ENCODE measurements around the gene ZNF439. TPM values are rescaled to one million over a fixed set of nuclear protein-coding genes. Genes with fewer than 3 reads are reported as not detected.
"Not testable (repeated sequence)": the region's sequence is repeated elsewhere in the genome, so short reads cannot be mapped to it uniquely, and the experiment has no call there.

ZNF439 gene
- total RNA-seq, 1 donor from 2014 or later, result 8.8 TPM

DNA sequence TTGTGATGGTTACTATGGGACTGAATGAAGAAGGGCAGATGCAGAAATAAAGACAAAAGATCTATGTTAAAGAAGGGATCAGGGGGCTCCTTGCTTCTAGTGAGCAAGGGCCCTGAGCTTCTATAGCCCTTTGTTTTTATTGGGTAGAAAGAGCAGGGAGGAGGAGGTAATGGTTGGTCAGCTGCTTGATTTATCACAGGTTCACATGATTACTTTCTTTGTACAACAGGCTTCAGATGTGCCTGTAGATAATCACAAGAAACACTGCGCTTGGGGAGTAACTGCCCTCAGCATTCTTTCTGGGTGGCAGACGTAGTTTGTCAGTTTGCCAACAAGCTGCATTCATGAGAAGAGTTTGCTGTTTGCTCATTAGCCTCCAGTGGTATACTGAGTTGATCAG, 4.8 kb upstream of the ZNF439 start:
- DNase-seq (ENCODE audit: low spot score in 2 of 2, unreplicated experiment in 2 of 2), result no peak
- Mint-ChIP-seq H3K27ac (no peak overlapping the region), H3K27me3 (ENCODE audit: low read depth) (no peaks in the 10 kb centered on the region), H3K36me3 (peaks cover 5% of the 10 kb centered on the region), H3K4me3 (no peak overlapping the region), H3K9me3 (peaks cover 26% of the 10 kb centered on the region), H3K4me1 (no peaks in the 10 kb centered on the region)
- TF ChIP-seq CTCF (IDR thresholded peaks at IDR 0.05; ENCODE audit: unreplicated experiment), result no peak

DNA sequence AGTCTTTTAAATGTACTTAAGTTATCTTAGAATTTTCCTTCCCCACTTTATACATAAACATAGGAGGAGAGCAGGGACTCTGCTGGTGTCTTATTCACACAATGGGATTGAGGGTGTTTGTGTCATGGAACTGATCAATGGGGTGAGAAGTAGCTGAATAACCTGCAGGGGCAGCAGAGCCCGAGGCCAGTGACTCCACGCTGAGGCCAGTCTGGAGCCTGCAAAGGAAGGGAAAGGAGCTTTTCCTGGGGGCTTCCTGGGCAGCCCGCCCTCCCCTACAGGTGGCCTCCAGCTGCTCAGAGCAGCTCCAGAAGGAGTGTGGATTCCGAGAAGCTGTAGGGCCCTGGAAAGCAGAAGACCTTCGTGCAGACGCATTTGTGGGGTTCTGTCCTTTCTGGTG, 911 bp upstream of the ZNF439 start:
- not testable (repeated sequence) for DNase-seq (ENCODE audit: low spot score in 2 of 2, unreplicated experiment in 2 of 2); H3K27ac Mint-ChIP-seq; H3K4me3 Mint-ChIP-seq; H3K27me3 Mint-ChIP-seq (ENCODE audit: low read depth); H3K4me1 Mint-ChIP-seq; H3K36me3 Mint-ChIP-seq
- peaks cover 16% of the 10 kb centered on the region for H3K9me3 Mint-ChIP-seq

DNA sequence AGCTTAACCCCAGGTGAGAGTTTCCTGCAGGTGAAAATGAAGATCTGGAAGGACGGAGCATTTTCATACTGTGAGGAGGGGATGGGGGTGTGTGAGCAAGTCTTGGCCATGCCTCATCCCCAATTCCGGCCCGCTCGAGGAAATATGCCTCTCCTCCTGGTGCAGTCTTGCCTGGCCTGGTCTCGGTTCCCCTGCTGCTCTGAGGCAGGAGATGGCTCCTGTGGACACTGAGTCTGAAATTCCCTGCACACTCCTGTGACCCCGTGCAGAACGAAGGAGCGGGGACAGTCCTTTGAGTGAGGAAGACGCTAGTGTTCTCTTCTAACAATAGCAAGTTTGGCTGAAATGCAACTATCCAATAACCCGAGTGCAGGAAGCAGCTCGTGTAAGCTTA, 329 bp upstream of the ZNF439 start:
- H3K4me3 Mint-ChIP-seq, result peak overlapping the region; percentile 69
- H3K27ac Mint-ChIP-seq, result no peak overlapping the region

DNA sequence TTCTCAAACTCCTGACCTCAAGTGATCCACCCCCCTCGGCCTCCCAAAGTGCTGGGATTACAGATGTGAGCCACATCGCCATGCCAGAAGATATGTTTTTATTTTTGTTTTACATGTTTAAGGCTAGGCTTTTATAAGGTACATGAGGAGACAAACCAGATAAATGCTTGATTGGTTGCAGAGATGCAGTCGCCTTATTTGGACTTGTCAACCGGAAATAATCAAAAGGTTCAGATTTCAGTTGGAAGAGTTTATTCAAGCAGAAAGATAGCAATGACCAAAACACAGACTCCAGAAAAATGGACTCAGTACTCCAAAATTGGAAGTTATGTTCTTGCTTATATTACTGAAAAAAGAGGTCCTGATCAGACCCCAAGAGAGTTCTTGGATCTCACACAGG, 1.8 kb downstream of the ZNF439 start:
- not testable (repeated sequence) for H3K4me1 Mint-ChIP-seq; H3K4me3 Mint-ChIP-seq; DNase-seq (ENCODE audit: low spot score in 2 of 2, unreplicated experiment in 2 of 2); H3K27me3 Mint-ChIP-seq (ENCODE audit: low read depth); H3K27ac Mint-ChIP-seq
- Mint-ChIP-seq H3K36me3 (peaks cover 18% of the 10 kb centered on the region), H3K9me3 (peaks cover 16% of the 10 kb centered on the region)

More for the DNA sequence above, 329 bp upstream of the ZNF439 start:
- H3K27me3 Mint-ChIP-seq (ENCODE audit: low read depth), result no peaks in the 10 kb centered on the region
- peaks cover 9% of the 10 kb centered on the region for H3K36me3 Mint-ChIP-seq
- DNase-seq (ENCODE audit: low spot score in 2 of 2, unreplicated experiment in 2 of 2), result no peak
- H3K4me1 Mint-ChIP-seq, result peaks cover 7% of the 10 kb centered on the region
- no peak for TF ChIP-seq CTCF (IDR thresholded peaks at IDR 0.05; ENCODE audit: unreplicated experiment)
- H3K9me3 Mint-ChIP-seq, result peaks cover 14% of the 10 kb centered on the region

DNA sequence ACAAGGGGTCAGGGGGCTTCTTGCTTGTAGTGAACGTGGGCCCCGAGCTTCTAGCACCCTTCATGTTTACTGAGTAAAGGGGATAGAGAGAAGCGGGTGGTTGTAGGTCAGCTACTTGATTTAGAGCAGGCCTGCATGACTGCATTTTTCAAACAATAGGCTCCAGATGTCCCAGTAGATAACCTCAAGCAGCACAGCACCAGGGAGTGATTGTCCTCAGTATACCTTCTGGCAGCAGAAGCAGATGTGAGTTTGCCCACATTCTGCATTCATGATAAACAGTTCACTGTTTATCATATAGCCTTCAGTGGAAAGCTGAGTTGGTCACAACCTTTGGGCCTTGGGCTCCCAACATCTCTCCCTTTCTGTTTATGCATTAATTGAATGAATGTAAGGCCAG, 4.8 kb downstream of the ZNF439 start:
- no peak for TF ChIP-seq CTCF (IDR thresholded peaks at IDR 0.05; ENCODE audit: unreplicated experiment)
- H3K27me3 Mint-ChIP-seq (ENCODE audit: low read depth), result no peaks in the 10 kb centered on the region
- no peak overlapping the region for H3K4me3 Mint-ChIP-seq
- H3K36me3 Mint-ChIP-seq, result peaks cover 24% of the 10 kb centered on the region
- peaks cover 7% of the 10 kb centered on the region for H3K4me1 Mint-ChIP-seq
- H3K27ac Mint-ChIP-seq, result no peak overlapping the region
- peaks cover 33% of the 10 kb centered on the region for H3K9me3 Mint-ChIP-seq
- no peak for DNase-seq (ENCODE audit: low spot score in 2 of 2, unreplicated experiment in 2 of 2)

GRCh38 chr19:11856596-11857250, 8.2 kb downstream of the ZNF439 start:
- no peaks in the 10 kb centered on the region for H3K4me1 Mint-ChIP-seq
- peaks cover 28% of the 10 kb centered on the region for H3K36me3 Mint-ChIP-seq
- TF ChIP-seq CTCF (IDR thresholded peaks at IDR 0.05; ENCODE audit: unreplicated experiment), result no peak
- no peak overlapping the region for H3K27ac Mint-ChIP-seq
- H3K4me3 Mint-ChIP-seq, result no peak overlapping the region
- H3K9me3 Mint-ChIP-seq, result peaks cover 53% of the 10 kb centered on the region
- H3K27me3 Mint-ChIP-seq (ENCODE audit: low read depth), result no peaks in the 10 kb centered on the region
- DNase-seq (ENCODE audit: low spot score in 2 of 2, unreplicated experiment in 2 of 2), result no peak

- no peak for TF ChIP-seq CTCF (IDR thresholded peaks at IDR 0.05; ENCODE audit: unreplicated experiment)
- peaks cover 70% of the 10 kb centered on the region for H3K9me3 Mint-ChIP-seq
- H3K27ac Mint-ChIP-seq, result no peak overlapping the region
- H3K36me3 Mint-ChIP-seq, result peaks cover 38% of the 10 kb centered on the region
- no peaks in the 10 kb centered on the region for H3K27me3 Mint-ChIP-seq (ENCODE audit: low read depth)
- no peak for DNase-seq (ENCODE audit: low spot score in 2 of 2, unreplicated experiment in 2 of 2)
- H3K4me3 Mint-ChIP-seq, result no peak overlapping the region
- H3K4me1 Mint-ChIP-seq, result no peaks in the 10 kb centered on the region
Observed at GRCh38 chr19:11860721-11861120, 12.2 kb downstream of the ZNF439 start.
